GM11168 (cell line): ENCODE data around the gene PDK3.

Experiments
- in situ Hi-C: fragments of 300-500 bp; cut with MboI; formaldehyde crosslinking; loops from one replicate; pipeline ENCODE4 v1.12.0; 2022; ENCODE audit warnings: low sequenced_read_pairs; ENCODE audit not compliant: unreplicated experiment

Gene PDK3

GRCh38 chrX:24464836-24465531 lies at the start of gene PDK3:
PDK3 (plus strand) TSS chrX:24465286; CDS start chrX:24465456, 170 bp downstream.
- in situ Hi-C loops: no loop called here

DNA sequence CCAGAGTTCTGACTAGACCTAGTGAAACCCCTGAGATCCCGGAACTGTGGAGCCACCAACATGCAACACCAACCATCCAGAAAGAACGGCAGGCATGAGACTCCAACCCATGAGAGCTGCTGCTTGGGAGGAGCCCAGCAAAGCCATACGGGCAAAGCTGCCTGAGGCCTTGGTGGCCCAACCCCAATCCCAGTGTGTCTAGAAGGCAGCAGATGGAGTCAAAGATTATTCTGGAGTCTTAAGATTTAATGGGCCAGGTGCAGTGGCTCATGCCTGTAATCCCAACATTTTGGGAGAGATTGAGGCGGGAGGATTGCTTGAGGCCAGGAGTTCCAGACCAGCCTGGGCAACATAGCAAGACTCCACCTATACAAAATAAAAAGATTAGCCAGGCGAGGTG lies 49.2 kb upstream of the PDK3 start:
- in situ Hi-C loops: no loop called here

- in situ Hi-C loops: no loop called here
These were observed 41.1 kb upstream of the PDK3 start for GRCh38 chrX:24423960-24424359.

DNA sequence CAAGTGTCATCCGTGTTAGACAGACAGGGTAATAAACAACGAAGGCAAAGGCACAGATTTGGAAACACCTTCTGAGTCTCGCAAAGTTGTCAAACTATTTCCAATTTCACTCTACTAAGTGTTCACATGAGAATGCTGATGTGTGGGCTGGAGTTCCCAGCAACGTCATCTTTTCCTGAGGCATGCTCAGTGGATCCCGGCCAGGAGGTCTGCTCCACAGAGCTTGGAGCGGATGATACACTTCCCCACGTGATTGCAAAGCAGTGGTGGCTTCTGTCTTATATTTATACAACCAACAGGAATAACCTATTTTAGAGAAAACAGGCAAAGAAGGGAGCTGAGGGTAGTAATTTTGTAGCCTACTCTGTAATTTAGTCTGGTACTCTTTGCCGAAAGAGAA lies 40.1 kb upstream of the PDK3 start:
- in situ Hi-C loops: no loop called here

DNA sequence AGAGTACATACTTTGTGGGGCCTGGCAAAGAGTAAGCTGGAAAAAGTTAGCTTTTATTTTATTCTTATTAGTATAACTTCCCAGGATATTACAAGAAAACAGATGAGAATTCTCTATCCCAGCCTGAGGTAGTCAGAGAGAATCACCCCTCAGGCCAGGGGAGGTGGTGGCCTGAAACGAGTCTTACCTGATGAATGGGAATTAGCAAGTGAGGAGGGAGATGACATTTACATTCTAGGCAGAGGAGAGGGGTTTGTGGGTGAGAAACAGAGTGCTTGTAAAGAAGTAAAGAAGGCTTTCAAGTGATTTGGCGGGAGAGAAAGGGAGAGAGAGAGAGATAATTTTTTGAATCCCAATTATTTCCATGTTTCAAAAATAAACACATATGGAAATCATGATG lies 39.3 kb upstream of the PDK3 start:
- in situ Hi-C loops: no loop called here

- in situ Hi-C loops: no loop called here
These were observed 38.7 kb upstream of the PDK3 start for GRCh38 chrX:24426340-24426913.

DNA sequence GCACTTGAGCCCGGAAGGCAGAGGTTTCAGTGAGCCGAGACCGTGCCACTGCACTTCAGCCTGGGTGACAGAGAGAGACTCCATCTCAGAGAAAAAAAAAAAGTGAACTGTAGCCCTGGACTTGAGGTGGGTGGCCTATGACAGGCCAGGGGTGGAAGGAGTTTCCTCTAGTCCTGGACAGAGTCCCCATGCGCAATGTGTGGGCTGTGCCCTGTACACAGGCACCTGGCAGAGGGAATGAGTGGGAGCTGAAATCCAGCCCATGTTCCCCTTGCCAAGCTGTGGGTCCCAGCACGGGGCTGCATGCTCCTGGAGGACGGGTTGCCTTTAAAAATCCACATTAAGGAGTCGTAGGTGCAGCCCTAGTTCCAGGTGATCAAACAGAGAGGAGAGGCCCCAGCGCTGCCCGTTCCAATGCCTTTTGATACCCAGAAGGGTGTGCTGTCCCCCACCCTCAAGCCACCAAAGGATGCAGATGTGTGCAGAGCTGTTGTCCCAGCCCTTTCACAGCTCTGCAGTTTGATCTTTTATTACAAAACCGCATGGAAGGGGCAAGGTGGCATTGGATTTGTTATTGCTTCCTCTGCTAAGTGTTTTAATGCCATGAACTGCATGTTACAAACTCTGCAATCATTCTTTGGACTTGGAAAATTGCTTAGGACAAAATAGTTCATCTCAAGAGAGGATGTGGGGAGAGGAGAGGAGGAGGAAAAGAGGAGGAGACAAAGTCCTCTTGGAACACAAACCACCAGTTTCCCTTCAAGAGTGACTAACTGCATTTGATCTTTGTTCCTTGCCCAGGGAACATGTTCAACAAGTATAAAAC lies 38.0 kb upstream of the PDK3 start:
- in situ Hi-C loops: no loop called here

DNA sequence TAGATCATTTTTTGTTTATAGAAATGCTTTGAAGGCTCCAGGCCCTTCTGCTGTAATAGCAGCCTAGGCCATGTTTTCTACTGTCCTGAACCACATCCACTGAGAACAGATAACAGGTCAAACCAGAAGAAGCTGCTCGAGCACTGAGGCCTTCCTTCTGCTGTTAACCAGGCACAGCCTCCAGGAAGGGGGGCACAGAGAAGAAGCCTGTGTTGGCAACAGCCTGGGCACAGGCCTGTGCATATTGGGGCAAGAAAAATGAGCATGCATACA lies 37.4 kb upstream of the PDK3 start:
- in situ Hi-C loops: no loop called here

- in situ Hi-C loops: no loop called here
These were observed 36.6 kb upstream of the PDK3 start for GRCh38 chrX:24428516-24428915.

- in situ Hi-C loops: no loop called here
These were observed 30.0 kb upstream of the PDK3 start for GRCh38 chrX:24435060-24435459.

- in situ Hi-C loops: no loop called here
These were observed 21.2 kb upstream of the PDK3 start for GRCh38 chrX:24443918-24444317.

- in situ Hi-C loops: no loop called here
These were observed 20.4 kb upstream of the PDK3 start for GRCh38 chrX:24444645-24445044.

DNA sequence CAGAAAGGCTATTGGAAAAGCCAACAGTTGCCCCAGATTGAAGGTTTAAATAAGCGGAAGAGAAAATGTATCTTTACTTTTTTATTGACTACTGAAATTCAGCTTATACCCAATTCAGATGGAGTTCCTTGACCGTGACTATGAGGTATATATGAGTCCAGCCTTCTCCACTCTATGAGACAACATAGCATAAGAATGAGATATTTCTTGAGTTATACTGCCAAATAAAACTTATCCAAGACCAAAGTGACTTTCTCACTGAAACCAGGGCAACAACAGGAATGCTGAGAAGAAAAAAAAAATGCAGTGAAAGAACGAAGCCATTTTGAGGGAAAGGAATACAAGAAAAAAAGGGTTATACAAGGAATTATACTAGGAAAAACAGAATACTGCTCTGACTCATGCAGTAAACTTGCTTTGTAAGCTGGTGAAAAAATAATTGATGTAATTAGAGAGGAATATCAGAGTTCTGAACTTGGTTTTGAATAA lies 16.3 kb upstream of the PDK3 start:
- in situ Hi-C loops: no loop called here

- in situ Hi-C loops: no loop called here
These were observed 2.0 kb upstream of the PDK3 start for GRCh38 chrX:24463077-24463476.

GRCh38 chrX:24464498-24464835 lies 619 bp upstream of the PDK3 start:
- in situ Hi-C loops: no loop called here

- in situ Hi-C loops: no loop called here
These were observed 413 bp downstream of the PDK3 start for GRCh38 chrX:24465532-24465865.

DNA sequence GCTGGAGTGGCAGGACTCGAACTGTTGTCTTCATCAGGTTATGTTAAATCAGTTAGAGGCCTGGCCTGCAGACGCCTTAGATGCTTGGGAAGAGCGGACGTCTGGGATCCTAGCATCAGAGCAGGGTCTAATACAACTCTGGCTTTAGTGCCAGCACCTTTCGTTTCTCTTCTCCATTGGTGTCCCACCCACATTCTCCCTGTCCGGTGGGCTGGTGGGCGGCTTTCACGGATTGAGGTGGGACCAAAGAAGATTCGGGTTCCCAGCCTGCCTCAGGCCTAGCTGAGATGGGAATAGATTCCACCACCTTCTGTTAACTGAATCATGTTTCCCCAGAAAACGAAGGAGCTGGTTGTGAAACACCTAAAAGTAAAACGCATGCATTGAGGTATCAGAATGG lies 939 bp downstream of the PDK3 start:
- in situ Hi-C loops: no loop called here

- in situ Hi-C loops: no loop called here
These were observed 3.2 kb downstream of the PDK3 start for GRCh38 chrX:24468245-24468644.

DNA sequence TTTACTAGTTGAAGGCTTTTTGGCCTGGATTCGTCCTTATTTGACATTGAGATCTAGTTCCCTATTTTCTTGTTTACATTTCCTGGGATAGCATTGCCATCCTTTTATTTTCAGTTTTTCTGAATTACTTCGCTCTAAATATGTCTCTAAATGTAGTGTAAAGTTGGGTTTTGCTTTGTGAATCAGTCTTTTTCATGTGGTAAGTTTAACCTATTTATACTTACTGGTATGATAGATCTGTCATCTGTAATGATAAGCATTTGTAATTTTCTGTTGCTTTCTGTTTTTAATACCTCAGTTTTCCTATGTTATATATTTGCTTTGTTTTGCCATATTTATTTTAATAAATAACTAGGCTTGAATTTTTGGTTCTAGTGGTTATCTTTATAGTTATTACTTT lies 6.7 kb downstream of the PDK3 start:
- in situ Hi-C loops: no loop called here

DNA sequence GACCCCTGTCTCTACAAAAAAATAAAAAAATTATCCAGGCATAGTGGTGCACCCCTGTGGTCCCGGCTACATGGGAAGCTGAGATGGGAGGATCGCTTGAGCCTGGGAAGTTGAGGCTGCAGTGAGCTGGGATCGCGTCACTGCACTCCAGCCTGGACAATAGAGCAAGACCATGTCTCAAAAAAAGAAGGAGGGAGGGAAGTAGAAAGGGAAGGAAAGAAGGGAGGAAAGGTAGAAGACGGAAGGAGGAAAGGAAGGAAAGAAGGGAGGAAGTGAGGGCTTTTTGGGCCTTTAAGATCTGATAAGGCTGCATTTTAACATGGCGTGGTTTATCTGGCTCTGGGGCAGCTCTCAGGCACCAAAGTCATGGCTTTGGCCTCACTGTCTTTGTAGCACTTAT lies 10.4 kb downstream of the PDK3 start:
- in situ Hi-C loops: no loop called here

- in situ Hi-C loops: no loop called here
These were observed 13.4 kb downstream of the PDK3 start for GRCh38 chrX:24478509-24478908.

DNA sequence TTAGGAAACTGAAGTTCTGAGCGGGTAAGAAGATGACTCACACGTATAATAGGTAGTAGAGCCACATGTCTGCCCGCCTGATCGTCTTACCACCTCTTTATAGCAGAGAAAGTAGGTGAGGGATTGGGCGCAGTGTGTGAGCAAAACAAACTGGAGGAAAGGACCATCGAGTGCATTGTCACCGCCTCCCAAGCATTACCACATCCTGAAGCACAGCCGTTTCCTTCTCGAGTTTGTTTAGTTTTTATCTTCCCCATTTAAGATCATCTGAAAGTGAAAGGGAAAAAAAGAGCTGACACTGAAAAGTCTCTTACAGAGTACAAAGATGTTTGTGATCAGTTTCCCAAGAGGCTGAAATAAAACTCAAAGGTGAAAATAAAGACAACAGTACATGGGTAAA lies 14.8 kb downstream of the PDK3 start:
- in situ Hi-C loops: no loop called here
